ENCODE data around the gene PRSS21.

DNA sequence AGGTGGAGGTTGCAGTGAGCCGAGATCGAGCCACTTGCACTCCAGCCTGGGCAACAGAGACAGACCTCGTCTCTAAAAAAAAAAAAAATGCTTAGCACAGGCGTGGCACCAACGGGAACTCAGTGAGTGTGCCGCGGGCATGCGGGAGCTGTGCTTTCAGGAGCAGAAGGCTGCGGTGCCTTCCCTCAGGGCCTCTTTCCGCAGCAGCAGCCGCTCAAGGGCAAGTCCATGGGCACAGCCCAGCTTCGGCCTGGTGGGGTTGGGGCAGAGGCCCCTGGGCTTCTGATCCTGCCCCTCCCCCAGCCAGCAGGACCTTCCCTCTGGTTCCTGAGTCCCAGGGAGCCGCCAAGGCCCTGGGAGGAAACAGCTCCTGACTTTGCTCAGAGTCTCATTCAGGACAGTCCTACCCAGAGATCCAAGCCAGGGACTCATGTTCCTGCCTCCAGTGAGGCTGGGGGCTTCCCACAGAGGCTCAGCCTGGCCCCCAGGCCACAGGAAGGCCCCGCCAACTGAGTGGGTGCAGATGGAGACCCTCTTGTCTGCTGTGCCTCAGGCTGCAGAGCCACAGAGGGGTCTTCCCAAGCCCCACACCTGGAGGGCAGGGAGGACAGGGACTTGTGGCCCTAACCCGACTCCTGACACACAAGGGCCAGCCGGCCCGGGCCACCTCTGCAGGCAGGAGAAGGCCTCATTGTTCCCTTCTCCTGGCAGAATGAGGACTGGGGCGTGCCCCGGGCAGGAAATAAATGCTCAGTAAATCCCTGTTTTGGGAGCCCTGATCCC, 9.7 kb downstream of the PRSS21 start:
- TF ChIP-seq, protein P1, sequence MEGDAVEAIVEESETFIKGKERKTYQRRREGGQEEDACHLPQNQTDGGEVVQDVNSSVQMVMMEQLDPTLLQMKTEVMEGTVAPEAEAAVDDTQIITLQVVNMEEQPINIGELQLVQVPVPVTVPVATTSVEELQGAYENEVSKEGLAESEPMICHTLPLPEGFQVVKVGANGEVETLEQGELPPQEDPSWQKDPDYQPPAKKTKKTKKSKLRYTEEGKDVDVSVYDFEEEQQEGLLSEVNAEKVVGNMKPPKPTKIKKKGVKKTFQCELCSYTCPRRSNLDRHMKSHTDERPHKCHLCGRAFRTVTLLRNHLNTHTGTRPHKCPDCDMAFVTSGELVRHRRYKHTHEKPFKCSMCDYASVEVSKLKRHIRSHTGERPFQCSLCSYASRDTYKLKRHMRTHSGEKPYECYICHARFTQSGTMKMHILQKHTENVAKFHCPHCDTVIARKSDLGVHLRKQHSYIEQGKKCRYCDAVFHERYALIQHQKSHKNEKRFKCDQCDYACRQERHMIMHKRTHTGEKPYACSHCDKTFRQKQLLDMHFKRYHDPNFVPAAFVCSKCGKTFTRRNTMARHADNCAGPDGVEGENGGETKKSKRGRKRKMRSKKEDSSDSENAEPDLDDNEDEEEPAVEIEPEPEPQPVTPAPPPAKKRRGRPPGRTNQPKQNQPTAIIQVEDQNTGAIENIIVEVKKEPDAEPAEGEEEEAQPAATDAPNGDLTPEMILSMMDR (IDR thresholded peaks at IDR 0.05; ENCODE audit: low read depth, low read length) = no peak
- no peak for TF ChIP-seq EZH2phosphoT487 (IDR thresholded peaks at IDR 0.05; ENCODE audit: low read depth)
